Keratinocyte (primary cell): ENCODE results near the gene SCLY. TPM values are rescaled to one million over a fixed set of nuclear protein-coding genes. Genes with fewer than 3 reads are reported as not detected.

Source experiments
- DNase-seq: peaks from one replicate; pipeline ENCODE4 v3.0.0-alpha.2; 2011; ENCODE audit warnings: low read depth, missing footprints, low spot score
- FAIRE-seq: peaks from 2 replicates; lab custom pipeline; 2011; peaks lifted over from hg19 to GRCh38; lab: Jason Lieb, UNC
- H2AFZ ChIP-seq: 2 replicates; pipeline ENCODE4 v1.6.0; 2012; ENCODE audit warnings: low read length, control low read depth, inconsistent platforms; ENCODE audit not compliant: control insufficient read depth
- H3K27ac ChIP-seq: 2 replicates; pipeline ENCODE4 v1.5.1; 2011; ENCODE audit warnings: low read length; ENCODE audit not compliant: control insufficient read depth, insufficient read depth
- H3K27me3 ChIP-seq: 3 replicates; pipeline ENCODE4 v1.6.0; 2011; ENCODE audit warnings: low read length; ENCODE audit not compliant: control insufficient read depth, insufficient read depth; ENCODE audit errors: extremely low read depth
- H3K36me3 ChIP-seq, 2 experiments: 2 replicates in 1 of 2; 3 replicates in 1 of 2; pipeline ENCODE4 v1.5.1; 2011; ENCODE audit warnings: low read length in 2 of 2, mild to moderate bottlenecking in 1 of 2; ENCODE audit not compliant: control insufficient read depth in 2 of 2, insufficient read depth in 2 of 2; ENCODE audit errors: extremely low read depth in 1 of 2
- H3K4me1 ChIP-seq: 3 replicates; pipeline ENCODE4 v1.5.1; 2011; ENCODE audit warnings: low read length; ENCODE audit not compliant: control insufficient read depth, insufficient read depth; ENCODE audit errors: extremely low read depth
- H3K4me2 ChIP-seq: 3 replicates; pipeline ENCODE4 v1.6.0; 2011; ENCODE audit warnings: low read depth, low read length; ENCODE audit not compliant: control insufficient read depth, insufficient read depth; ENCODE audit errors: extremely low read depth
- H3K4me3 ChIP-seq, 3 experiments: fragments of 200-600 bp in 1 of 3; sonication (generic) in 1 of 3; 2 replicates in 2 of 3; 3 replicates in 1 of 3; pipeline ENCODE4 v1.5.1; 2011 to 2016; ENCODE audit warnings: low read length in 3 of 3, mild to moderate bottlenecking in 3 of 3, control low read depth in 2 of 3, inconsistent platforms in 1 of 3, low read depth in 1 of 3, mixed read lengths in 1 of 3, mixed run types in 1 of 3, moderate library complexity in 1 of 3; ENCODE audit not compliant: control insufficient read depth in 2 of 3, insufficient read depth in 2 of 3; ENCODE audit errors: extremely low read depth in 1 of 3
- H3K79me2 ChIP-seq: 2 replicates; pipeline ENCODE4 v1.6.0; 2012; ENCODE audit warnings: low read length; ENCODE audit not compliant: control insufficient read depth, insufficient read depth
- H3K9ac ChIP-seq: 3 replicates; pipeline ENCODE4 v1.6.0; 2011; ENCODE audit warnings: low read length; ENCODE audit not compliant: control insufficient read depth, insufficient read depth; ENCODE audit errors: extremely low read depth
- H3K9me1 ChIP-seq: 3 replicates; pipeline ENCODE4 v1.6.0; 2011; ENCODE audit warnings: low read length; ENCODE audit not compliant: control insufficient read depth, insufficient read depth; ENCODE audit errors: extremely low read depth
- H3K9me3 ChIP-seq: 2 replicates; pipeline ENCODE4 v1.5.1; 2012; ENCODE audit warnings: low read depth, low read length; ENCODE audit not compliant: control insufficient read depth
- H4K20me1 ChIP-seq: 3 replicates; pipeline ENCODE4 v1.6.0; 2011; ENCODE audit warnings: low read length; ENCODE audit not compliant: control insufficient read depth, insufficient read depth; ENCODE audit errors: extremely low read depth
- CTCF ChIP-seq, 3 experiments: IDR thresholded peaks in 1 of 3; conservative IDR thresholded peaks in 1 of 3; optimal IDR thresholded peaks in 1 of 3; 2 replicates in 2 of 3; 3 replicates in 1 of 3; pipeline versions ENCODE3 to v1.5.1; 2011; ENCODE audit warnings: low read length in 3 of 3, mild to moderate bottlenecking in 3 of 3, moderate library complexity in 2 of 3, control low read depth in 1 of 3, inconsistent platforms in 1 of 3; ENCODE audit not compliant: insufficient read depth in 2 of 3; ENCODE audit errors: extremely low read depth in 1 of 3
- EZH2 ChIP-seq: IDR thresholded peaks from one replicate; pipeline ENCODE4 v1.6.1; 2012; ENCODE audit warnings: inconsistent platforms, mild to moderate bottlenecking, low read length, moderate library complexity
- dilution Hi-C: fragments of 300-500 bp; cut with MboI; formaldehyde crosslinking; loops from one replicate; pipeline ENCODE4 v1.7.0; 2020; ENCODE audit warnings: low sequenced_read_pairs; ENCODE audit not compliant: extremely low pct_ligation_motif_present
- polyA plus RNA-seq, 5 experiments: library from polyadenylated mRNA; depleted of rRNA in 3 of 5; stranded (reverse) in 3 of 5; stranded (forward) in 1 of 5; unstranded in 1 of 5; fragments of >200 nt; gene quantifications; 1 replicate in 1 of 5; 2 replicates in 3 of 5; 3 replicates in 1 of 5; pipeline versions ENCODE4 v1.2.1 to v1.2.3, GENCODE V29; 2011 to 2012; ENCODE audit warnings: missing spikeins in 2 of 5, low read depth in 1 of 5, low replicate concordance in 1 of 5

The SCLY gene
- polyA plus RNA-seq, 1 donor (not counting 4 experiments of a cell fraction or from before 2014, with no cell fraction given): 11.8 TPM

- TF ChIP-seq EZH2 (no peak), CTCF (optimal IDR thresholded peaks at IDR 0.05 in 1 of 3, IDR thresholded peaks at IDR 0.05 in 1 of 3, conservative IDR thresholded peaks at IDR 0.05 in 1 of 3; ENCODE audit: extremely low read depth in 1 of 3, insufficient read depth in 2 of 3, low read length in 3 of 3) (no peak)
- Histone ChIP-seq H4K20me1 (no peaks in the 10 kb centered on the region), H3K9me1 (no peaks in the 10 kb centered on the region), H3K9ac (no peak overlapping the region), H3K27me3 (no peaks in the 10 kb centered on the region), H3K36me3 (no peaks in the 10 kb centered on the region), H3K4me1 (no peaks in the 10 kb centered on the region), H3K27ac (no peak overlapping the region), H2AFZ (no peak overlapping the region), H3K79me2 (no peaks in the 10 kb centered on the region), H3K4me3 (no peak overlapping the region), H3K9me3 (no peaks in the 10 kb centered on the region), H3K4me2 (no peak overlapping the region)
- DNase-seq (no peak), FAIRE-seq (no peak)
- dilution Hi-C loops: no loop called here
Observed at GRCh38 chr2:238108423-238109183, 47.8 kb downstream of the SCLY start.

GRCh38 chr2:238113611-238114010 lies 52.8 kb downstream of the SCLY start:
- H3K9ac ChIP-seq: no peak overlapping the region
- H3K4me1 ChIP-seq: no peaks in the 10 kb centered on the region
- no peaks in the 10 kb centered on the region for H3K9me3 ChIP-seq
- no peaks in the 10 kb centered on the region for H3K79me2 ChIP-seq
- H2AFZ ChIP-seq: no peak overlapping the region
- dilution Hi-C loops: no loop called here
- H4K20me1 ChIP-seq: no peaks in the 10 kb centered on the region
- DNase-seq (no peak), FAIRE-seq (no peak)
- TF ChIP-seq EZH2 (no peak), CTCF (optimal IDR thresholded peaks at IDR 0.05 in 1 of 3, IDR thresholded peaks at IDR 0.05 in 1 of 3, conservative IDR thresholded peaks at IDR 0.05 in 1 of 3; ENCODE audit: extremely low read depth in 1 of 3, insufficient read depth in 2 of 3, low read length in 3 of 3) (no peak)
- no peaks in the 10 kb centered on the region for H3K9me1 ChIP-seq
- H3K4me2 ChIP-seq: no peak overlapping the region
- no peaks in the 10 kb centered on the region for H3K36me3 ChIP-seq
- no peak overlapping the region for H3K27ac ChIP-seq
- H3K27me3 ChIP-seq: peaks cover 5% of the 10 kb centered on the region
- no peak overlapping the region for H3K4me3 ChIP-seq
